ENCODE data around the gene WNT11. TPM values are rescaled to one million over a fixed set of nuclear protein-coding genes. Genes with fewer than 3 reads are reported as not detected.
A peak's percentile ranks its signal among the peaks of the same experiment; 100 is the strongest.

WNT11 gene
- total RNA-seq, 8 experiments from 2014 or later, result 0.18 to 9.3 (median 3.0) TPM

GRCh38 chr11:76225122-76225611, 18.9 kb upstream of the WNT11 start:
- in situ Hi-C loops (cut with MboI; ENCODE audit: low pct_unique_long_range_greater_than_20kb in 2 of 9, low sequenced_read_pairs in 9 of 9, unreplicated experiment in 9 of 9), result no loop called here
- Histone ChIP-seq H3K4me3 (no peak overlapping the region), H3K27ac (no peak overlapping the region), H3K4me1 (replicated peaks in 1 of 2) (no peaks in the 10 kb centered on the region)
- WGBS, 10 experiments, result 72 to 100% (median 80%) methylated on average over 1 to 5 of the region's 17 CpGs; no CpG with 5 or more reads in 5 of the 10 experiments
- ATAC-seq (replicated peaks in 6 of 8), result no peak

DNA sequence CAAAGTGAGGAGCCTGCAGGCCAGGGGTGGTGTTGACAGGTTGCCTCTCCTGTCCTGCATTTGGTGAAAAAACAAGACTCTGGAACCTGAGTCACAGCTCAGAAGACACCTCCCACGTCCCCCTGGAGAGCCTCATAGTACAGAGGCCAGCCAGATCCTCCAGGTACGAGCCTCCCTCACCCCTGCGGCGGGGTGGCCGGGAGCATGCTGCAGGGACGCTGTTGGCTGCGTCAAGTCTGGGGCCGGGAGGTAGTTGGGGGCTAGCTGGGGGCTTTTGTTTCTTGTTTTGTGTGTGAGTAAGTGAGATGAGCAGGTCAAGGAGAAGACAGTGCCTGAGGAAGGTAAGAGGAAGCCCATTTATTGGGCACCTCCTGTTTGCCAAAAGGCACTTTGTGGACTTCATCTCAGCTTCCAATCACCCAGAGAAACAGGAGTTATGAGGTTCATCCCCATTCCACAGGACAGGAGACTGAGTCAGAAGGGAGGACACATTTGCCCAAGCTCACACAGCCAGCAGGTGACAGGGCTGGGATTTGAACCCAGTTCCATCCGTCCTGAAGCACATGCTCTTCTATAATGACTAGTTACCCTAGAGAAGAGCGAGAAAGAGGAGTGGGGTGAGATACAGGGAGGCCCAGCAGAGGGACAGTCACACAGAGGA, 18.3 kb upstream of the WNT11 start:
- in situ Hi-C loops (cut with MboI; ENCODE audit: low pct_unique_long_range_greater_than_20kb in 2 of 9, low sequenced_read_pairs in 9 of 9, unreplicated experiment in 9 of 9), result loop anchor here in 2 of 9 experiments (25.0 kb wide), 1 partner anchor 88 kb away; no protein-coding TSS in a partner anchor
- H3K4me3 ChIP-seq, result no peak overlapping the region
- no peaks in the 10 kb centered on the region for H3K4me1 ChIP-seq (replicated peaks in 1 of 2)
- no peak overlapping the region for H3K27ac ChIP-seq
- no peak for ATAC-seq (replicated peaks in 6 of 8)
- 67 to 100% (median 83%) methylated on average over 1 to 8 of the region's 10 CpGs; no CpG with 5 or more reads in 4 of the 10 experiments for WGBS, 10 experiments

GRCh38 chr11:76221365-76221764, 15.1 kb upstream of the WNT11 start:
- Histone ChIP-seq H3K4me1 (replicated peaks in 1 of 2) (peaks cover 8 to 16% of the 10 kb centered on the region in 2 donors), H3K4me3 (no peak overlapping the region), H3K27ac (no peak overlapping the region)
- in situ Hi-C loops (cut with MboI; ENCODE audit: low pct_unique_long_range_greater_than_20kb in 2 of 9, low sequenced_read_pairs in 9 of 9, unreplicated experiment in 9 of 9), result loop anchor here in 2 of 9 experiments (25.0 kb wide), 1 partner anchor 91 kb away; no protein-coding TSS in a partner anchor
- ATAC-seq (replicated peaks in 6 of 8), result no peak
- 23 to 90% (median 70%) methylated on average over 1 to 3 of the region's 3 CpGs; no CpG with 5 or more reads in 1 of the 10 experiments for WGBS, 10 experiments

DNA sequence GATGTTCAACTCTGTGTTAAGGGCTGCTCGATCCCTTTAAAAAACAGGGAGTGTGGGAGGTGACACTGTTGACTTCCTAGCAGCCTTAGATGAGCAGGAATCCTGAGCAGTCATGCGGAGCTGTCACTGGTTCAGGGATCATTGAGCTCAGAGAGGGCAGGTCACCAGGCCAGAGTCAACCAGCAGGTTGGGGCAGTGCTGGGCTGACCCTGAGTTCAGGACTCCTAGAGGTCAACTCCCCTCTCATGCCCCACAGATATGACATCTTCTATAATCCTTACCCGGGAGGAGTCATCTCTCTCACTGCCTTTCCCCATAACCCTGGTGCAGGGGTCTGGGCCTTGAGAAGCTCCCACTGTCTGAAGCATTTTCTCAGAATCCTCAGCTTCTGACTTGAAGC, 12.9 kb upstream of the WNT11 start:
- H3K4me1 ChIP-seq (replicated peaks in 1 of 2), result peaks cover 9 to 22% of the 10 kb centered on the region in 2 donors
- H3K4me3 ChIP-seq, result no peak overlapping the region
- H3K27ac ChIP-seq, result no peak overlapping the region
- in situ Hi-C loops (cut with MboI; ENCODE audit: low pct_unique_long_range_greater_than_20kb in 2 of 9, low sequenced_read_pairs in 9 of 9, unreplicated experiment in 9 of 9), result loop anchor here in 3 of 9 experiments (10.0 to 25.0 kb wide), 2 partner anchors 93 to 96 kb away; no protein-coding TSS in a partner anchor
- no peak for ATAC-seq (replicated peaks in 6 of 8)
- 58 to 100% (median 100%) methylated on average over 1 to 2 of the region's 3 CpGs; no CpG with 5 or more reads in 3 of the 10 experiments for WGBS, 10 experiments

DNA sequence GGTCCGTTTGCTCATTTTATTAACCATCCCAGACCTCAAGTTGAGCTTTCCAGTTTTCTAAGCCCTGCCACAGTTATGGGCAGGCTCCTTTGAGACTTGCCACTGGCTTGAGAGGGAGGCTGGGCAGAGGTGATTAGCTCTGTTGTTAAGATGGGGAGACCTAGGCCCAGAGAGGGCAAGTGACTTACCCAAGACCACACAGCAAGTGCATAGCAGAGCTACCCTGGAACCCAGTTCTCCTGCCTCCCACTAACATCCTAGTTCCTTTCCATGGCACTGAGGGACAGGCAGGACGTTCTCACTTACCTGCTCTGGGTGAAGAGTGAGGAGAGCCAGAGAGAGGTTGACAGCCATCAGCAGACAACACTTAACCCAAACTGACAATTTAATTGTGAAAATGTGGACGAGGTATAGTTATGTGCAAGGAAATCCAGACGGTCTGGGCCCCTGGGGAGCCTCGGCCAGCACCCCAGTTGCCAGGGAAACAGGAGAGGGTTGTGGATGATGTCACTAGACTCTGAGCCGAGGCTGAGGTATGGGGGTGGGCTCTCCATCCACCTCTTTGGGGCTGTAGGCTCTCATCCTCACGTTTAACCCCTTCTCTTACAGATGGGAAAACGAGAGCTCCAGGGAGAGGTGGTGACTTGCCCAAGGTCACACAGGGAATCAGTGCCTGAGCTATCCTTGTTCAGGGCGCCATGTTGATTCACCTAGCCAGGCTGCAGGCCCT, 12.3 kb upstream of the WNT11 start:
- ATAC-seq (replicated peaks in 6 of 8), result peak in 3 of 8 experiments; percentile 50 to 56 (median 53)
- WGBS, 10 experiments, result 0 to 88% (median 47%) methylated on average over 1 to 6 of the region's 9 CpGs; no CpG with 5 or more reads in 2 of the 10 experiments
- in situ Hi-C loops (cut with MboI; ENCODE audit: low pct_unique_long_range_greater_than_20kb in 2 of 9, low sequenced_read_pairs in 9 of 9, unreplicated experiment in 9 of 9), result loop anchor here in 3 of 9 experiments (10.0 to 25.0 kb wide), 2 partner anchors 94 to 96 kb away; no protein-coding TSS in a partner anchor
- Histone ChIP-seq H3K4me3 (no peak overlapping the region), H3K4me1 (replicated peaks in 1 of 2) (peaks cover 9 to 22% of the 10 kb centered on the region in 2 donors), H3K27ac (no peak overlapping the region)

DNA sequence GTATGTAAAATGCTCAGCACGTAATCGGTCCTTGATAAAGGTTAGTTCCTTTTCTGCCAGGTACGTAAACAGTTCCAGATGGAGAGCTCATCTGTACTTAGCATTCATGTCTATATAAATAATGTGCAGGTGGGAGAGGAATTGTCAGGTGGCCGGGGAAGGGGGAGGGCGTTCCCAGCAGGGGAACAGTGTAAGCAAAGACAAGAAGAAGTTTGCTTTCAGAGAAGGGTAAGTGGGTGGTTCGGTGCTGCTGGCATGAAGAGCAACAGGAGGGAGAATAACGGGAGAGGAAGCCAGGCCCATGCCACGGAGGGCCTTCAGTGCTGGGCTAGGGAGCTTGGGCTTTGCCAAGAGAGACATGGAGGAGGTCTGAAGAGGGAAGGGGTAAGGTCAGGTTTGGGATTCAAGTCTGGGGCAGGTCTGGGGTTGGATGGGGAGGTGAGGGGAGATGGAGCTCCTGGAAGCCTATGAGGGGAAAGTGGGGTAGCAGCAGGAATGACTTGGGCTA, 11.4 kb upstream of the WNT11 start:
- Histone ChIP-seq H3K27ac (no peak overlapping the region), H3K4me1 (replicated peaks in 1 of 2) (peaks cover 9 to 22% of the 10 kb centered on the region in 2 donors), H3K4me3 (no peak overlapping the region)
- in situ Hi-C loops (cut with MboI; ENCODE audit: low pct_unique_long_range_greater_than_20kb in 2 of 9, low sequenced_read_pairs in 9 of 9, unreplicated experiment in 9 of 9), result loop anchor here in 3 of 9 experiments (10.0 to 25.0 kb wide), 2 partner anchors 95 to 97 kb away; no protein-coding TSS in a partner anchor
- WGBS, 10 experiments, result 52 to 100% (median 83%) methylated on average over 1 to 5 of the region's 8 CpGs; no CpG with 5 or more reads in 3 of the 10 experiments
- no peak for ATAC-seq (replicated peaks in 6 of 8)

- peaks cover 9 to 22% of the 10 kb centered on the region in 2 donors for H3K4me1 ChIP-seq (replicated peaks in 1 of 2)
- in situ Hi-C loops (cut with MboI; ENCODE audit: low pct_unique_long_range_greater_than_20kb in 2 of 9, low sequenced_read_pairs in 9 of 9, unreplicated experiment in 9 of 9), result loop anchor here in 3 of 9 experiments (10.0 to 25.0 kb wide), 2 partner anchors 96 to 98 kb away; no protein-coding TSS in a partner anchor
- peak; percentile 25 to 93 (median 81) for ATAC-seq (replicated peaks in 6 of 8)
- no peak overlapping the region for H3K4me3 ChIP-seq
- WGBS, 10 experiments, result 0 to 71% (median 55%) methylated on average over 1 to 3 of the region's 9 CpGs; no CpG with 5 or more reads in 5 of the 10 experiments
- peak overlapping the region; percentile 3 to 16 for H3K27ac ChIP-seq
These were observed 10.4 kb upstream of the WNT11 start for GRCh38 chr11:76216536-76217325.

DNA sequence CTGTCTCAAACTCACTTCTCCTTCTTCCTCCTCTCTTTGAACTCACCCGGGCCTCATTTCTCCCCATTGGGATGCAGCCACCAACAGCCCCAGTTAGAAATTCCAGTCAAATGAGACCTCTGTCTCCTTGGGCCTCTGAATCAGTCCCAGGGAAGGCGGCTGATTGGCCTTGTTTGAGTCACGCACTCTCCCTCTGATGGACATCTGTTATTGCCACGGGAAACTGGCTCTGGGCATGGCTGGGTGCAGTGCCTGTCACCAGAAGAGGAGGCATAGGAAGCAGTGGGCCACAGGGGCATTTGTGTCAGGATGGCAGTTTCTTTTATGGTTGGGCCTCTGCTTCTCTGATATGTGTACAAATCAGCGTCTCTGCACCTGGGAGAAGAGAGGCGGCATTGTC, 9.6 kb upstream of the WNT11 start:
- WGBS, 10 experiments, result 38 to 66% (median 53%) methylated on average over 2 to 3 of the region's 6 CpGs; no CpG with 5 or more reads in 6 of the 10 experiments
- Histone ChIP-seq H3K27ac (peak overlapping the region in 1 of 2 donors; percentile 3), H3K4me3 (no peak overlapping the region), H3K4me1 (replicated peaks in 1 of 2) (peaks cover 9 to 22% of the 10 kb centered on the region in 2 donors)
- in situ Hi-C loops (cut with MboI; ENCODE audit: low pct_unique_long_range_greater_than_20kb in 2 of 9, low sequenced_read_pairs in 9 of 9, unreplicated experiment in 9 of 9), result loop anchor here in 3 of 9 experiments (10.0 to 25.0 kb wide), 2 partner anchors 96 to 99 kb away; no protein-coding TSS in a partner anchor
- peak in 5 of 8 experiments; percentile 5 to 48 (median 13) for ATAC-seq (replicated peaks in 6 of 8)

GRCh38 chr11:76214968-76215548, 8.8 kb upstream of the WNT11 start:
- Histone ChIP-seq H3K4me3 (no peak overlapping the region), H3K4me1 (replicated peaks in 1 of 2) (peaks cover 9 to 22% of the 10 kb centered on the region in 2 donors), H3K27ac (no peak overlapping the region)
- in situ Hi-C loops (cut with MboI; ENCODE audit: low pct_unique_long_range_greater_than_20kb in 2 of 9, low sequenced_read_pairs in 9 of 9, unreplicated experiment in 9 of 9), result loop anchor here in 3 of 9 experiments (10.0 to 25.0 kb wide), 2 partner anchors 97 to 100 kb away; no protein-coding TSS in a partner anchor
- ATAC-seq (replicated peaks in 6 of 8), result no peak
- 40 to 100% (median 97%) methylated on average over 1 to 3 of the region's 7 CpGs; no CpG with 5 or more reads in 4 of the 10 experiments for WGBS, 10 experiments

DNA sequence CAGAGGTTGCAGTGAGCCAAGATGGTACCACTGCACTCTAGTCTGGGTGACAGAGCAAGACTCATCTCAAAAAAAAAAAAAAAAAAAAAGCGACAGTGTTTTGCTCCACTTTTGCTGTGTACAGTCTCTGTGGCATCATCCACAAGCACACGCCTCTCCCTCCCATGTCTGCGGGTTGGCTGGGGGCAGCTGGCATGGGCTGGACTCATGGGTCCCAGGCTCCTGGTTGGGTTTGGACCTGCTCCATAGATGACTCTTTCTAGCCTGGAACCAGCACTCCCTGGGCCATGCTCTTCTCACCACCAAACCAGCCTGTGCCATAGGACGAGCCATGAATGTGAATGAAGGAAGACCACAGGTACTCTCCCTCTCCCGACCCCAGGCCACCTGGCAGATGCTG, 7.9 kb upstream of the WNT11 start:
- in situ Hi-C loops (cut with MboI; ENCODE audit: low pct_unique_long_range_greater_than_20kb in 2 of 9, low sequenced_read_pairs in 9 of 9, unreplicated experiment in 9 of 9), result loop anchor here in 3 of 9 experiments (10.0 to 25.0 kb wide), 2 partner anchors 98 to 101 kb away; no protein-coding TSS in a partner anchor
- WGBS, 10 experiments, result 83 to 100% (median 92%) methylated on average over 1 to 5 of the region's 5 CpGs; no CpG with 5 or more reads in 3 of the 10 experiments
- ATAC-seq (replicated peaks in 6 of 8), result no peak

More for the DNA sequence above, 7.9 kb upstream of the WNT11 start:
- Histone ChIP-seq H3K4me3 (no peak overlapping the region), H3K4me1 (replicated peaks in 1 of 2) (peaks cover 9 to 22% of the 10 kb centered on the region in 2 donors), H3K27ac (no peak overlapping the region)
